Tibial nerve (tissue), 4 donors: ENCODE data around the gene CAMTA1. TPM values are rescaled to one million over a fixed set of nuclear protein-coding genes. Genes with fewer than 3 reads are reported as not detected.

ENCODE experiments used
- DNase-seq, 2 donors: peaks; one replicate each; pipeline ENCODE4 v3.0.0-alpha.2; 2019; ENCODE audit warnings: low spot score in 2 of 2
- H3K27ac ChIP-seq, 4 donors: fragments of 200-600 bp; sonication (generic) in 3 of 4; one replicate each; pipeline ENCODE4 v1.5.1; 2017 to 2019; ENCODE audit warnings: mild to moderate bottlenecking in 1 of 4
- H3K27me3 ChIP-seq, 2 donors: fragments of 200-600 bp; sonication (generic) in 1 of 2; one replicate each; pipeline versions ENCODE4 v1.5.1 to v1.6.0; 2017 to 2019
- H3K36me3 ChIP-seq, 3 donors: fragments of 200-600 bp; sonication (generic); one replicate each; pipeline ENCODE4 v1.5.1; 2018 to 2019
- H3K4me1 ChIP-seq, 4 donors: fragments of 200-600 bp; sonication (generic) in 3 of 4; one replicate each; pipeline ENCODE4 v1.5.1; 2017 to 2019
- H3K4me3 ChIP-seq, 4 donors: fragments of 200-600 bp; sonication (generic) in 3 of 4; one replicate each; pipeline ENCODE4 v1.5.1; 2017 to 2019; ENCODE audit warnings: mild to moderate bottlenecking in 1 of 4, moderate library complexity in 1 of 4
- H3K9me3 ChIP-seq, 4 donors: fragments of 200-600 bp; sonication (generic) in 3 of 4; one replicate each; pipeline ENCODE4 v1.5.1; 2017 to 2019
- EP300 ChIP-seq, 2 donors: sonication (generic); formaldehyde crosslinking; IDR thresholded peaks; one replicate each; pipeline ENCODE4 v1.6.1; 2017; ENCODE audit warnings: antibody characterized with exemption in 2 of 2, mild to moderate bottlenecking in 1 of 2
- POLR2A ChIP-seq, 2 donors: fragments of 450-650 bp; IDR thresholded peaks; one replicate each; pipeline ENCODE4 v1.6.1; 2017; ENCODE audit warnings: antibody characterized with exemption in 2 of 2, mild to moderate bottlenecking in 2 of 2, moderate library complexity in 2 of 2
- WGBS, 2 donors: methylation state at CpG; one replicate each; pipeline ENCODE4 v1.1.5; 2018; 5-methylcytosine and 5-hydroxymethylcytosine counted together
- total RNA-seq, 4 donors: library from RNA; depleted of rRNA; stranded (reverse); fragments of >200 nt; gene quantifications; one replicate each; pipeline ENCODE4 v1.1.0, GENCODE V29; 2016
- TF ChIP-seq, protein P1 (sequence below), 5 experiments: fragments of 200-600 bp in 3 of 5; fragments of 450-650 bp in 2 of 5; sonication (generic) in 3 of 5; IDR thresholded peaks; one replicate each; pipeline ENCODE4 v1.5.1; 2016 to 2019; ENCODE audit warnings: antibody characterized with exemption in 5 of 5, mild to moderate bottlenecking in 3 of 5, moderate library complexity in 2 of 5

Gene CAMTA1
- total RNA-seq, 4 donors from 2014 or later: 41.8 to 104 (median 87.2) TPM

DNA sequence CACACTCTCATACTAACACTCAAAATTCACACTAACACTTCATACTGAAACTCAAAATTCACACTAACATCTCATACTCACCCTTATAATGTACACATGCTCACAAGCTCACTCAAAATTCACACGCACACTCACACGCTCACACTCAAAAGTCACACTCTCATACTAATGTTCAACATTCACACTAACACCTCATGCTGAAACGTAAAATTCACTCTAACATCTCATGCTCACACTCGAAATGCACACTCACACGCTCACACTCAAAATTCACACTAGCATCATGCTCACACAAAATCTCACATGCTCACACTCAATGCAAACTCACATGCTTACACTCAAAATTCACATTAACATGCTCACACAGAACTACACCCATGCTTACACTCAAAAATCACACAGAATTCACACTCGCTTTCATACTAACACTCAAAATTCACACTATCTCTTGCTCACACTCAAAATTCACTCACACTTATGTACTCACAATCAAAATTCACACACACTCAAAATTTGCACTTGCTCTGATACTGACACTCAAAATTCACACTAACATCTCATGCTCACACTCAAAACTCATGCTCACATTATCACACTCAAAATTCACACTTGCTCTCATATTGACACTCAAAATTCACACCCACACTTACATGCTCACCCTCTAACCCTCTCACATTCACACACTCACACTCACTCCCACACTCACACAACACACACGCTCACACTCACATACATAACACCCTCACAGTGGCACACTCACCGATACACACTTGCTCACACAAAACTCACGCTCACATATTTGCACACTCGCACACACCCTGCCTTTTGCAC, 721.4 kb downstream of the CAMTA1 start:
- H3K4me1 ChIP-seq: peaks cover 0 to 13% (median 2%) of the 10 kb centered on the region in 4 donors
- WGBS, 2 donors: 91 to 96% methylated on average over 10 of the region's 10 CpGs
- H3K27ac ChIP-seq: no peak overlapping the region
- no peak for TF ChIP-seq EP300 (IDR thresholded peaks at IDR 0.05)
- TF ChIP-seq, protein P1, sequence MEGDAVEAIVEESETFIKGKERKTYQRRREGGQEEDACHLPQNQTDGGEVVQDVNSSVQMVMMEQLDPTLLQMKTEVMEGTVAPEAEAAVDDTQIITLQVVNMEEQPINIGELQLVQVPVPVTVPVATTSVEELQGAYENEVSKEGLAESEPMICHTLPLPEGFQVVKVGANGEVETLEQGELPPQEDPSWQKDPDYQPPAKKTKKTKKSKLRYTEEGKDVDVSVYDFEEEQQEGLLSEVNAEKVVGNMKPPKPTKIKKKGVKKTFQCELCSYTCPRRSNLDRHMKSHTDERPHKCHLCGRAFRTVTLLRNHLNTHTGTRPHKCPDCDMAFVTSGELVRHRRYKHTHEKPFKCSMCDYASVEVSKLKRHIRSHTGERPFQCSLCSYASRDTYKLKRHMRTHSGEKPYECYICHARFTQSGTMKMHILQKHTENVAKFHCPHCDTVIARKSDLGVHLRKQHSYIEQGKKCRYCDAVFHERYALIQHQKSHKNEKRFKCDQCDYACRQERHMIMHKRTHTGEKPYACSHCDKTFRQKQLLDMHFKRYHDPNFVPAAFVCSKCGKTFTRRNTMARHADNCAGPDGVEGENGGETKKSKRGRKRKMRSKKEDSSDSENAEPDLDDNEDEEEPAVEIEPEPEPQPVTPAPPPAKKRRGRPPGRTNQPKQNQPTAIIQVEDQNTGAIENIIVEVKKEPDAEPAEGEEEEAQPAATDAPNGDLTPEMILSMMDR (IDR thresholded peaks at IDR 0.05): no peak
- no peak for DNase-seq
- H3K27me3 ChIP-seq: no peaks in the 10 kb centered on the region
- no peaks in the 10 kb centered on the region for H3K36me3 ChIP-seq
- H3K4me3 ChIP-seq: no peak overlapping the region
- H3K9me3 ChIP-seq: no peaks in the 10 kb centered on the region

GRCh38 chr1:7507285-7508019, 722.2 kb downstream of the CAMTA1 start:
- TF ChIP-seq EP300 (IDR thresholded peaks at IDR 0.05): no peak
- TF ChIP-seq POLR2A (IDR thresholded peaks at IDR 0.05): no peak
- TF ChIP-seq, protein P1 (IDR thresholded peaks at IDR 0.05): no peak
- no peak overlapping the region for H3K27ac ChIP-seq
- H3K9me3 ChIP-seq: no peaks in the 10 kb centered on the region
- DNase-seq: no peak
- WGBS, 2 donors: 83 to 87% methylated on average over 21 of the region's 21 CpGs
- H3K4me3 ChIP-seq: no peak overlapping the region
- no peaks in the 10 kb centered on the region for H3K27me3 ChIP-seq
- H3K36me3 ChIP-seq: no peaks in the 10 kb centered on the region
- peaks cover 0 to 6% (median 2%) of the 10 kb centered on the region in 4 donors for H3K4me1 ChIP-seq

- Histone ChIP-seq H3K9me3 (no peaks in the 10 kb centered on the region), H3K4me3 (no peak overlapping the region), H3K27me3 (no peaks in the 10 kb centered on the region), H3K27ac (no peak overlapping the region), H3K36me3 (no peaks in the 10 kb centered on the region), H3K4me1 (peaks cover 0 to 6% (median 2%) of the 10 kb centered on the region in 4 donors)
- WGBS, 2 donors: 82 to 87% methylated on average over 12 to 16 of the region's 16 CpGs
- no peak for TF ChIP-seq EP300 (IDR thresholded peaks at IDR 0.05)
- no peak for TF ChIP-seq POLR2A (IDR thresholded peaks at IDR 0.05)
- TF ChIP-seq, protein P1 (IDR thresholded peaks at IDR 0.05): no peak
- DNase-seq: no peak
Measured at GRCh38 chr1:7508052-7508933, 723.0 kb downstream of the CAMTA1 start.

DNA sequence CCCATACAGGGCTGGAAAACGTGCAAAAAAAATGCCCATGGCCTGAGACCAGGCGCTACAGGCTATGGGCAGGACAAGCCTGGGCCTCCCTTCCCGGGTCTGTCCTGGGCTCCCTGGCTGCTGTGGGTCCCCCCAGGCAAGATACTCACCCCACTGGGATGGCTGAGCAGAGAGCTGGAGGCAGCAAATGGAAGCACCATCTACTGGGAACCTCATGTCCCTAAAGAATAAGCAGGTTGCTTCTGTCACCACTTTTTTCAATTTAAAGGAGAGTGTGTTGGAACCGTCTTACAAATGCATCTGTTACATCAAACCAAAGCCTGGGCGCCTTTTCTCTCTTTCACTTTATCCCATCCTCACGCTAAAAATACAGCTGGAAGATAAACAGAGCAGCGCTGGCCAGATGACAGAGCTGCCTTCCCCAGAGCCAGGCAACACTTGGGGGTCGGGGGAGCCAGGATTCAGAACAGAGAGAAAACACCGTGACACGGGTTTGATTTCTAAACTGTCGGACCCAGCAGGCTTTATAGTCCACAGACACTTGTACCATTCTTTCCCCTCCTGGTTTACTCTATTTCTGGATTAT, 723.8 kb downstream of the CAMTA1 start:
- Histone ChIP-seq H3K4me1 (peaks cover 0 to 6% (median 2%) of the 10 kb centered on the region in 4 donors), H3K27ac (no peak overlapping the region), H3K9me3 (no peaks in the 10 kb centered on the region), H3K36me3 (no peaks in the 10 kb centered on the region), H3K4me3 (no peak overlapping the region), H3K27me3 (no peaks in the 10 kb centered on the region)
- DNase-seq: no peak
- WGBS, 2 donors: 59 to 68% methylated on average over 11 of the region's 11 CpGs
- TF ChIP-seq, protein P1 (IDR thresholded peaks at IDR 0.05): no peak
- TF ChIP-seq POLR2A (IDR thresholded peaks at IDR 0.05) (no peak), EP300 (IDR thresholded peaks at IDR 0.05) (no peak)
